GM23248 (cell line): ENCODE measurements around the gene DNAH9. TPM values are rescaled to one million over a fixed set of nuclear protein-coding genes. Genes with fewer than 3 reads are reported as not detected.

Experiments used
- DNase-seq: peaks from one replicate; pipeline ENCODE4 v3.0.0-alpha.2; 2015
- H2AFZ ChIP-seq: fragments of 200-600 bp; sonication (generic); 2 replicates; pipeline ENCODE4 v1.6.1; 2016; ENCODE audit warnings: antibody characterized with exemption
- H3F3A ChIP-seq: fragments of 200-600 bp; sonication (generic); 2 replicates; pipeline ENCODE4 v1.6.1; 2016; ENCODE audit warnings: mild to moderate bottlenecking, antibody characterized with exemption, mixed run types; ENCODE audit not compliant: insufficient read depth
- H3K27ac ChIP-seq: fragments of 200-600 bp; sonication (generic); 2 replicates; pipeline ENCODE4 v1.5.1; 2016; ENCODE audit warnings: mild to moderate bottlenecking
- H3K27me3 ChIP-seq: fragments of 200-600 bp; sonication (generic); replicated peaks from 2 replicates; pipeline ENCODE4 v1.6.1; 2016; ENCODE audit warnings: mild to moderate bottlenecking; ENCODE audit not compliant: insufficient read depth
- H3K36me3 ChIP-seq: fragments of 200-600 bp; sonication (generic); 2 replicates; pipeline ENCODE4 v1.6.1; 2016; ENCODE audit warnings: low read depth, mild to moderate bottlenecking
- H3K4me1 ChIP-seq: fragments of 200-600 bp; sonication (generic); 2 replicates; pipeline ENCODE4 v1.6.1; 2016; ENCODE audit warnings: mild to moderate bottlenecking; ENCODE audit not compliant: insufficient read depth
- H3K4me2 ChIP-seq: fragments of 200-600 bp; sonication (generic); one replicate; pipeline ENCODE4 v1.6.1; 2016; ENCODE audit warnings: mild to moderate bottlenecking; ENCODE audit not compliant: unreplicated experiment
- H3K4me3 ChIP-seq: fragments of 200-600 bp; sonication (generic); 2 replicates; pipeline ENCODE4 v1.5.1; 2016; ENCODE audit warnings: mild to moderate bottlenecking
- H3K79me2 ChIP-seq: fragments of 200-600 bp; sonication (generic); 2 replicates; pipeline ENCODE4 v1.6.1; 2016; ENCODE audit warnings: mild to moderate bottlenecking; ENCODE audit not compliant: insufficient read depth
- H3K9ac ChIP-seq: fragments of 200-600 bp; sonication (generic); 2 replicates; pipeline ENCODE4 v1.6.1; 2016; ENCODE audit warnings: mild to moderate bottlenecking
- H3K9me2 ChIP-seq: fragments of 200-600 bp; sonication (generic); 2 replicates; pipeline ENCODE4 v1.6.1; 2016; ENCODE audit warnings: mixed run types, mild to moderate bottlenecking, moderate library complexity; ENCODE audit not compliant: insufficient read depth
- H3K9me3 ChIP-seq: fragments of 200-600 bp; sonication (generic); one replicate; pipeline ENCODE4 v1.6.1; 2017; ENCODE audit warnings: low read depth
- H4K20me1 ChIP-seq: fragments of 200-600 bp; sonication (generic); 2 replicates; pipeline ENCODE4 v1.6.0; 2016; ENCODE audit not compliant: insufficient read depth
- EZH2 ChIP-seq: fragments of 200-600 bp; sonication (generic); IDR thresholded peaks from 2 replicates; pipeline ENCODE4 v1.6.1; 2018; ENCODE audit warnings: antibody characterized with exemption, mild to moderate bottlenecking; ENCODE audit not compliant: insufficient read depth, poor library complexity, severe bottlenecking
- EZH2phosphoT487 ChIP-seq: fragments of 200-600 bp; sonication (generic); IDR thresholded peaks from 2 replicates; pipeline ENCODE4 v1.6.1; 2018; ENCODE audit warnings: antibody characterized with exemption, moderate library complexity, mild to moderate bottlenecking, low read depth; ENCODE audit not compliant: insufficient read depth
- WGBS, 2 experiments: methylation state at CpG; one replicate each; pipeline ENCODE4 v1.1.6; 2015 to 2017; ENCODE audit warnings: low lambda C conversion rate in 2 of 2, low coverage in 1 of 2; ENCODE audit errors: missing lambda C conversion rate in 2 of 2; 5-methylcytosine and 5-hydroxymethylcytosine counted together
- in situ Hi-C: fragments of 300-500 bp; cut with MboI; formaldehyde crosslinking; loops from 2 replicates; pipeline ENCODE4 v1.15.0; 2020
- polyA plus RNA-seq: library from polyadenylated mRNA; unstranded; fragments of >200 nt; fragmentation: Nextera tagmentation; extraction: Ambion mirVana; gene quantifications from 2 replicates; pipeline ENCODE4 v1.2.1, GENCODE V29; 2016
- total RNA-seq: library from RNA; depleted of rRNA; stranded (reverse); fragments of >200 nt; shearing (Covaris generic); gene quantifications from 2 replicates; pipeline ENCODE4 v1.2.3, GENCODE V29; 2014

The DNAH9 gene
- total and polyA plus RNA-seq, 2 experiments from 2014 or later: not detected

DNA sequence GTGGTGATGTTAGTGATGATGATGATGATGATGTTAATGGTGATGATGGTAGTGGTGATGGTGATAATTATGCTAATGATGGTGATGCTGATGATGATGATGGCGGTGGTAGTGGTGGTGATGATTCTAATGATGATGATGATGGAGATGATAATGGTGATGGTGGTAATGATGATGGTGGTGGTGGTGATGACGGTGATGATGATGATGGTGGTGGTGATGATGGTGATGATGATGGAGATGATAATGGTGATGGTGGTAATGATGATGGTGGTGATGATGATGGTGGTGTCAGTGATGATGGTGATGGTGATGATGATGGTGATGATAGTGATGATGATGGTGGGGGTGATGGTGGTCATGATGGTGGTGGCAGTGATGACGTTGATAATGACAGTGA, 132.5 kb downstream of the DNAH9 start:
- TF ChIP-seq EZH2: no peak
- no peak for TF ChIP-seq EZH2phosphoT487
- Histone ChIP-seq H3K27me3 (no peaks in the 10 kb centered on the region), H3K79me2 (no peaks in the 10 kb centered on the region), H4K20me1 (no peaks in the 10 kb centered on the region), H3K9ac (no peak overlapping the region), H3K4me3 (no peak overlapping the region), H3K9me3 (no peaks in the 10 kb centered on the region), H3K27ac (no peak overlapping the region), H3K4me1 (no peaks in the 10 kb centered on the region), H3F3A (no peaks in the 10 kb centered on the region), H3K4me2 (no peak overlapping the region), H2AFZ (no peak overlapping the region), H3K36me3 (no peaks in the 10 kb centered on the region), H3K9me2 (no peaks in the 10 kb centered on the region)
- WGBS, 2 experiments: 36 to 47% methylated on average over 3 of the region's 3 CpGs
- in situ Hi-C loops: no loop called here
- DNase-seq: no peak

GRCh38 chr17:11736613-11737312, 138.5 kb downstream of the DNAH9 start:
- Histone ChIP-seq H3K27me3 (no peaks in the 10 kb centered on the region), H2AFZ (no peak overlapping the region), H4K20me1 (no peaks in the 10 kb centered on the region), H3K4me2 (no peak overlapping the region), H3K36me3 (no peaks in the 10 kb centered on the region), H3K4me3 (no peak overlapping the region), H3F3A (no peaks in the 10 kb centered on the region), H3K9ac (no peak overlapping the region), H3K9me2 (no peaks in the 10 kb centered on the region), H3K79me2 (no peaks in the 10 kb centered on the region), H3K9me3 (no peaks in the 10 kb centered on the region), H3K4me1 (no peaks in the 10 kb centered on the region), H3K27ac (no peak overlapping the region)
- TF ChIP-seq EZH2phosphoT487 (no peak), EZH2 (no peak)
- 5 to 8% methylated on average over 15 of the region's 15 CpGs for WGBS, 2 experiments
- DNase-seq: no peak
- in situ Hi-C loops: no loop called here

GRCh38 chr17:11737313-11737679, 139.0 kb downstream of the DNAH9 start:
- Histone ChIP-seq H3K79me2 (no peaks in the 10 kb centered on the region), H3K4me3 (no peak overlapping the region), H3F3A (no peaks in the 10 kb centered on the region), H3K4me2 (no peak overlapping the region), H3K4me1 (no peaks in the 10 kb centered on the region), H3K9me2 (no peaks in the 10 kb centered on the region), H3K27me3 (no peaks in the 10 kb centered on the region), H3K36me3 (no peaks in the 10 kb centered on the region), H2AFZ (no peak overlapping the region), H3K27ac (no peak overlapping the region), H3K9ac (no peak overlapping the region), H4K20me1 (no peaks in the 10 kb centered on the region), H3K9me3 (no peaks in the 10 kb centered on the region)
- DNase-seq: no peak
- TF ChIP-seq EZH2phosphoT487 (no peak), EZH2 (no peak)
- WGBS, 2 experiments: 21 to 23% methylated on average over 5 of the region's 5 CpGs
- in situ Hi-C loops: no loop called here

DNA sequence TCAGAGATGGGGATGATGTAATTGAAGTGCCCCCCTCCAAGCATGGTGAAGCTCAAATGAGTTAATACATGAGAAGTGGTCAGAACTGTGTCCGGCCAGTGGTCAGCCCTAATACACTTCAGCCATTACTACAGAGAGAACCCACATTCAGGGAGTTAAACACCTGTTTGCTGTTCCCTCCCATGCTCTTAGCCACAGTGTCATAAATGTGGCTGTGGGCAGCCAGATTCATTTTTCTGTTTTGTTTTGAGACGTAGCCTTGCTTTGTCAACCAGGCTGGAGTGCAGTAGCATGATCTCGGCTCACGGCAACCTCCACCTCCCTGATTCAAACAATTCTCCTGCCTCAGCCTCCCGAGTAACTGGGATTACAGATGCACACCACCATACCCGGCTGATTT, 139.9 kb downstream of the DNAH9 start:
- Histone ChIP-seq H3K9me3 (no peaks in the 10 kb centered on the region), H3K4me1 (no peaks in the 10 kb centered on the region), H2AFZ (no peak overlapping the region), H3K9me2 (no peaks in the 10 kb centered on the region), H3K4me2 (no peak overlapping the region), H3K36me3 (no peaks in the 10 kb centered on the region), H3K27me3 (no peaks in the 10 kb centered on the region), H3K27ac (no peak overlapping the region), H4K20me1 (no peaks in the 10 kb centered on the region), H3K4me3 (no peak overlapping the region), H3K79me2 (no peaks in the 10 kb centered on the region), H3K9ac (no peak overlapping the region), H3F3A (no peaks in the 10 kb centered on the region)
- no peak for DNase-seq
- WGBS, 2 experiments: 45 to 55% methylated on average over 6 of the region's 6 CpGs
- TF ChIP-seq EZH2 (no peak), EZH2phosphoT487 (no peak)
- in situ Hi-C loops: no loop called here
